Keratinocyte (primary cell): ENCODE results near the gene KLHL14. TPM values are rescaled to one million over a fixed set of nuclear protein-coding genes. Genes with fewer than 3 reads are reported as not detected.

Experiments used
- DNase-seq: peaks from one replicate; pipeline ENCODE4 v3.0.0-alpha.2; 2011; ENCODE audit warnings: low read depth, missing footprints, low spot score
- FAIRE-seq: peaks from 2 replicates; lab custom pipeline; 2011; peaks lifted over from hg19 to GRCh38; lab: Jason Lieb, UNC
- H2AFZ ChIP-seq: 2 replicates; pipeline ENCODE4 v1.6.0; 2012; ENCODE audit warnings: low read length, control low read depth, inconsistent platforms; ENCODE audit not compliant: control insufficient read depth
- H3K27ac ChIP-seq: 2 replicates; pipeline ENCODE4 v1.5.1; 2011; ENCODE audit warnings: low read length; ENCODE audit not compliant: control insufficient read depth, insufficient read depth
- H3K27me3 ChIP-seq: 3 replicates; pipeline ENCODE4 v1.6.0; 2011; ENCODE audit warnings: low read length; ENCODE audit not compliant: control insufficient read depth, insufficient read depth; ENCODE audit errors: extremely low read depth
- H3K36me3 ChIP-seq, 2 experiments: 2 replicates in 1 of 2; 3 replicates in 1 of 2; pipeline ENCODE4 v1.5.1; 2011; ENCODE audit warnings: low read length in 2 of 2, mild to moderate bottlenecking in 1 of 2; ENCODE audit not compliant: control insufficient read depth in 2 of 2, insufficient read depth in 2 of 2; ENCODE audit errors: extremely low read depth in 1 of 2
- H3K4me1 ChIP-seq: 3 replicates; pipeline ENCODE4 v1.5.1; 2011; ENCODE audit warnings: low read length; ENCODE audit not compliant: control insufficient read depth, insufficient read depth; ENCODE audit errors: extremely low read depth
- H3K4me2 ChIP-seq: 3 replicates; pipeline ENCODE4 v1.6.0; 2011; ENCODE audit warnings: low read depth, low read length; ENCODE audit not compliant: control insufficient read depth, insufficient read depth; ENCODE audit errors: extremely low read depth
- H3K4me3 ChIP-seq, 3 experiments: fragments of 200-600 bp in 1 of 3; sonication (generic) in 1 of 3; 2 replicates in 2 of 3; 3 replicates in 1 of 3; pipeline ENCODE4 v1.5.1; 2011 to 2016; ENCODE audit warnings: low read length in 3 of 3, mild to moderate bottlenecking in 3 of 3, control low read depth in 2 of 3, inconsistent platforms in 1 of 3, low read depth in 1 of 3, mixed read lengths in 1 of 3, mixed run types in 1 of 3, moderate library complexity in 1 of 3; ENCODE audit not compliant: control insufficient read depth in 2 of 3, insufficient read depth in 2 of 3; ENCODE audit errors: extremely low read depth in 1 of 3
- H3K79me2 ChIP-seq: 2 replicates; pipeline ENCODE4 v1.6.0; 2012; ENCODE audit warnings: low read length; ENCODE audit not compliant: control insufficient read depth, insufficient read depth
- H3K9ac ChIP-seq: 3 replicates; pipeline ENCODE4 v1.6.0; 2011; ENCODE audit warnings: low read length; ENCODE audit not compliant: control insufficient read depth, insufficient read depth; ENCODE audit errors: extremely low read depth
- H3K9me1 ChIP-seq: 3 replicates; pipeline ENCODE4 v1.6.0; 2011; ENCODE audit warnings: low read length; ENCODE audit not compliant: control insufficient read depth, insufficient read depth; ENCODE audit errors: extremely low read depth
- H3K9me3 ChIP-seq: 2 replicates; pipeline ENCODE4 v1.5.1; 2012; ENCODE audit warnings: low read depth, low read length; ENCODE audit not compliant: control insufficient read depth
- H4K20me1 ChIP-seq: 3 replicates; pipeline ENCODE4 v1.6.0; 2011; ENCODE audit warnings: low read length; ENCODE audit not compliant: control insufficient read depth, insufficient read depth; ENCODE audit errors: extremely low read depth
- EZH2 ChIP-seq: IDR thresholded peaks from one replicate; pipeline ENCODE4 v1.6.1; 2012; ENCODE audit warnings: inconsistent platforms, mild to moderate bottlenecking, low read length, moderate library complexity
- dilution Hi-C: fragments of 300-500 bp; cut with MboI; formaldehyde crosslinking; loops from one replicate; pipeline ENCODE4 v1.7.0; 2020; ENCODE audit warnings: low sequenced_read_pairs; ENCODE audit not compliant: extremely low pct_ligation_motif_present
- polyA plus RNA-seq, 5 experiments: library from polyadenylated mRNA; depleted of rRNA in 3 of 5; stranded (reverse) in 3 of 5; stranded (forward) in 1 of 5; unstranded in 1 of 5; fragments of >200 nt; gene quantifications; 1 replicate in 1 of 5; 2 replicates in 3 of 5; 3 replicates in 1 of 5; pipeline versions ENCODE4 v1.2.1 to v1.2.3, GENCODE V29; 2011 to 2012; ENCODE audit warnings: missing spikeins in 2 of 5, low read depth in 1 of 5, low replicate concordance in 1 of 5
- TF ChIP-seq, protein P1 (sequence below), 3 experiments: IDR thresholded peaks in 1 of 3; conservative IDR thresholded peaks in 1 of 3; optimal IDR thresholded peaks in 1 of 3; 2 replicates in 2 of 3; 3 replicates in 1 of 3; pipeline versions ENCODE3 to v1.5.1; 2011; ENCODE audit warnings: low read length in 3 of 3, mild to moderate bottlenecking in 3 of 3, moderate library complexity in 2 of 3, control low read depth in 1 of 3, inconsistent platforms in 1 of 3; ENCODE audit not compliant: insufficient read depth in 2 of 3; ENCODE audit errors: extremely low read depth in 1 of 3

KLHL14 gene
- polyA plus RNA-seq, 1 donor (not counting 4 experiments of a cell fraction or from before 2014, with no cell fraction given): not detected

DNA sequence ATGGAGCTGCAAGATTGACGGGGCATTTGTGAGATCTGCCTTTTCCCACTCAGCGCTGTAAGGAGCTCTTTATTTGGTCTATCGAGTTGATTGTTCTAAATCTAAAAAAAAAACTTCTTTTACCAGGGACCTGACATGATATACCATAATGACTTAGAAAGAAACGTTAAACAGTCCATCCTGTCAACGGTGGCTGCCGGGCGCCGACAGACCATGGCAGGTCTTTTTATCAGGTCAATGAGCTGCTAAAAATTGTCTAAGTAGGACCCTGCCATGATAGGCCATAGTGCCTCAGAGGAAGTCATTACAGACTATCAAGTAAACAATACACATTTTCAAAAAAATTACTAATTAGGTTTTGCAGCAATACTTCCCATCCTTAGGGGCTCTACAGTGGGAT is 87.9 kb downstream of the KLHL14 start:
- Histone ChIP-seq H3K79me2 (no peaks in the 10 kb centered on the region), H3K4me2 (no peak overlapping the region), H2AFZ (no peak overlapping the region), H3K27me3 (peaks cover 6% of the 10 kb centered on the region), H3K9me1 (no peaks in the 10 kb centered on the region), H4K20me1 (no peaks in the 10 kb centered on the region), H3K9me3 (no peaks in the 10 kb centered on the region), H3K4me1 (no peaks in the 10 kb centered on the region), H3K27ac (no peak overlapping the region), H3K9ac (no peak overlapping the region), H3K4me3 (no peak overlapping the region), H3K36me3 (no peaks in the 10 kb centered on the region)
- no peak for FAIRE-seq
- no peak for DNase-seq
- TF ChIP-seq, protein P1, sequence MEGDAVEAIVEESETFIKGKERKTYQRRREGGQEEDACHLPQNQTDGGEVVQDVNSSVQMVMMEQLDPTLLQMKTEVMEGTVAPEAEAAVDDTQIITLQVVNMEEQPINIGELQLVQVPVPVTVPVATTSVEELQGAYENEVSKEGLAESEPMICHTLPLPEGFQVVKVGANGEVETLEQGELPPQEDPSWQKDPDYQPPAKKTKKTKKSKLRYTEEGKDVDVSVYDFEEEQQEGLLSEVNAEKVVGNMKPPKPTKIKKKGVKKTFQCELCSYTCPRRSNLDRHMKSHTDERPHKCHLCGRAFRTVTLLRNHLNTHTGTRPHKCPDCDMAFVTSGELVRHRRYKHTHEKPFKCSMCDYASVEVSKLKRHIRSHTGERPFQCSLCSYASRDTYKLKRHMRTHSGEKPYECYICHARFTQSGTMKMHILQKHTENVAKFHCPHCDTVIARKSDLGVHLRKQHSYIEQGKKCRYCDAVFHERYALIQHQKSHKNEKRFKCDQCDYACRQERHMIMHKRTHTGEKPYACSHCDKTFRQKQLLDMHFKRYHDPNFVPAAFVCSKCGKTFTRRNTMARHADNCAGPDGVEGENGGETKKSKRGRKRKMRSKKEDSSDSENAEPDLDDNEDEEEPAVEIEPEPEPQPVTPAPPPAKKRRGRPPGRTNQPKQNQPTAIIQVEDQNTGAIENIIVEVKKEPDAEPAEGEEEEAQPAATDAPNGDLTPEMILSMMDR (optimal IDR thresholded peaks at IDR 0.05 in 1 of 3, IDR thresholded peaks at IDR 0.05 in 1 of 3, conservative IDR thresholded peaks at IDR 0.05 in 1 of 3; ENCODE audit: extremely low read depth in 1 of 3, insufficient read depth in 2 of 3, low read length in 3 of 3): no peak
- no peak for TF ChIP-seq EZH2
- dilution Hi-C loops: no loop called here

- dilution Hi-C loops: no loop called here
- no peak for DNase-seq
- Histone ChIP-seq H3K4me1 (no peaks in the 10 kb centered on the region), H3K9me1 (no peaks in the 10 kb centered on the region), H3K36me3 (no peaks in the 10 kb centered on the region), H3K27ac (no peak overlapping the region), H3K9ac (no peak overlapping the region), H3K27me3 (peaks cover 6% of the 10 kb centered on the region), H4K20me1 (no peaks in the 10 kb centered on the region), H3K79me2 (no peaks in the 10 kb centered on the region), H3K9me3 (no peaks in the 10 kb centered on the region), H3K4me2 (no peak overlapping the region), H3K4me3 (no peak overlapping the region), H2AFZ (no peak overlapping the region)
- no peak for TF ChIP-seq EZH2
- TF ChIP-seq, protein P1 (optimal IDR thresholded peaks at IDR 0.05 in 1 of 3, IDR thresholded peaks at IDR 0.05 in 1 of 3, conservative IDR thresholded peaks at IDR 0.05 in 1 of 3; ENCODE audit: extremely low read depth in 1 of 3, insufficient read depth in 2 of 3, low read length in 3 of 3): no peak
- FAIRE-seq: no peak
These were observed 88.7 kb downstream of the KLHL14 start for GRCh38 chr18:32684096-32684495.
